IPS-18c (cell line): ENCODE data around the gene STK32C.
"Not testable (repeated sequence)": the region's sequence is repeated elsewhere in the genome, so short reads cannot be mapped to it uniquely, and the experiment has no call there.

Experiments used
- H3K4me3 ChIP-seq: 2 replicates; pipeline ENCODE4 v1.7.0; 2013; ENCODE audit warnings: low read depth, mild to moderate bottlenecking, low read length, moderate library complexity; ENCODE audit not compliant: insufficient read depth
- H3K9me3 ChIP-seq: one replicate; pipeline ENCODE4 v1.6.1; 2013; ENCODE audit warnings: mild to moderate bottlenecking, low read length, moderate library complexity; ENCODE audit not compliant: control insufficient read depth, insufficient read depth

The STK32C gene

DNA sequence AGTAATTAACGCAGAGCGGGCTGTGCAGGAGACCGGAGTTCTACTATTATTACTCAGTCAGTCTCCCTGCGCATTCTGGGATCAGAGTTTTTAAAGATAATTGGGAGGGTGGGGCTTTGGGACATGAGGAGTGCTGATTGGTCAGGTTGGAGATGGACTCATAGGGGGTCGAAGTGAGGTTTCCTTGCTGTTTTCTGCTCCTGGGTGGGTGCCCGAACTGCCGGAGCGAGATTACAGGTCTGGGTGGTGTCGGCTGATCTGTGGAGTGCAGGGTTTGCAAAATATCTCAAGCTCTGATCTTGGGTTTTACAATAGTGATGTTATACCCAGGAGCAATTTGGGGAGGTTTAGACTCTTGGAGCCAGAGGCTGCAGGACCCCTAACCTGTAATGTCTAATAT, 20.4 kb upstream of the STK32C start:
- Histone ChIP-seq H3K9me3 (no peaks in the 10 kb centered on the region), H3K4me3 (no peak overlapping the region)

DNA sequence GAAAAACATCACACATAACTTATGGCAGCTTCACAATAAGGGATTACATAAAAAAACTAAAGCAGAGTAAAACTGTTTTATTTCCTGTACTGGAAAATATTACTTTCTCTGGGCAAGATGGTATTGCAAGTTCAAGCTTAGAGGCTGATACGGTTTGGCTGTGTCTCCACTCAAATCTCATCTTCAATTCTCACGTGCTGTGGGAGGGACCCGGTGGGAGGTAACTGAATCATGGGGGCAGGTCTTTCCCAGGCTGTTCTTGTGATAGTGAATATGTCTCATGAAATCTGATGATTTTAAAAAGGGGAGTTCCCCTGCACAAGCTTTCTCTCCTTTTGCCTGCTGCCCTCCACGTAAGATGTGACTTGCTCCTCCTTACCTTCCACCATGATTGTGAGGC, 19.2 kb upstream of the STK32C start:
- H3K4me3 ChIP-seq = no peak overlapping the region
- no peaks in the 10 kb centered on the region for H3K9me3 ChIP-seq

DNA sequence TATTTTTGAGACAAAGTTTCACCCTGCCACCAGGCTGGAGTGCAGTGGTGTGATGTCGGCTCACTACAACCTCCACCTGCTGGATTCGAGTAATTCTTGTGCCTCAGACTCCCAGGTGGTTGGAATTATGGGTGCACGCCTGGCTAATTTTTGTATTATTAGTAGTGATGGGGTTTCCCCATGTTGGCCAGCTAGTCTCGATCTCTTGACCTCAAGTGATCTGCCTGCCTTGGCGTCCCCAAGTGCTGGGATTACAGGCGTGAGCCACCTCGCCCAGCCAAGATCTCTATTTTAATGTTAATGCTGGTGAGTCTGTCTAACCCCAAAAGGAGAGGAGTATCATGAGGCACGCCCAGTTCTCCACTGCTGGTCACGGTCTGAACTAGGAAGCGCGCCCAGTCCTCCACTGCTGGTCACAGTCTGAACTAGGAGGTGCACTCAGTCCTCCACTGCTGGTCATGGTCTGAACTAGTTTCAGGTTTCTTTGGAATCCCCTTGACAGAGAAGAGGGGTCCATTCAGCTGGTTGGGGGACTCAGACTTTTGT, 18.7 kb upstream of the STK32C start:
- Histone ChIP-seq H3K9me3 (no peaks in the 10 kb centered on the region), H3K4me3 (no peak overlapping the region)

GRCh38 chr10:132324186-132324585, 16.4 kb upstream of the STK32C start:
- H3K4me3 ChIP-seq = no peak overlapping the region

DNA sequence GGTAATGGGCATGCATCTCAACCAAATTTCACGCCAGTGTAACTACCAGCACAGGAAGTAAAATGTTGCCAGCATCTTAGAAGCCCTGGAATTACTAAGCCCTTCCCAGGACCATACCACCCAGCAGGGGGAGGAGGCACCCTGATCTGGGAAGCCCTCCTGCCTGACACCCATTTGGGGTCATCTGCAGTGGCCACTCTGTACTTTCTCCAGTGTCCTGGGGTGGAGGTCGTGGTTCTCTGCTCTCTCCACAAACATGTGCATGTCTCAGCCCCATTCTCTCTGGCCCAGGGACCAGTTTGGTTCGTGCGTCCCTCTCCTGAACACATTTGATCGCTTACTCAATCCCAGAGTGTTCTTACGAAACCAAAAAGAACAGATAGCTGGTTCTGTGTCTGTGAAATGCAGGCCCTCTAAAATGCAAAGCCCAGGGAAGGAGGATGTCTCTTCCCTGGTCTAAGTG, 14.9 kb upstream of the STK32C start:
- H3K9me3 ChIP-seq = no peaks in the 10 kb centered on the region
- no peak overlapping the region for H3K4me3 ChIP-seq

More at GRCh38 chr10:132324186-132324585, 16.4 kb upstream of the STK32C start:
- no peaks in the 10 kb centered on the region for H3K9me3 ChIP-seq

DNA sequence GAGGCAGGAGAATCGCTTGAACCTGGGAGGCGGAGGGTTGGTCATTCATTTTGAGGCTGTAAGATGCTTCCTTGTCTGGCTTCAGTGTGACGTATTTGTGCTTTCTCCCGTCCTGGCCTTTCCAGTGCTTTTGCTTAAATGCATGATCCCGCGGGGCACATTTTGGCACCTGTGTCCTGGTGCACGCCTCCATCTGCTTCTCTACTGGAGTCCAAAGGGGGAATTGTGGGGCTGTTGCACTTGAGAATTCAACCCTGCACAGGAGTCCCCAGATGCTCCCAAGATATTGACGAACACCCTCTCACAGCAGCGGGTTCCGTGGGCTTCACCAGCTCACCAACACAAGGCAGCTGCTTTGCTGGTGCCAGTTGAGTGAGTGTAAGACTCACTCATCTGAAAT, 14.0 kb upstream of the STK32C start:
- Histone ChIP-seq H3K9me3 (no peaks in the 10 kb centered on the region), H3K4me3 (no peak overlapping the region)

DNA sequence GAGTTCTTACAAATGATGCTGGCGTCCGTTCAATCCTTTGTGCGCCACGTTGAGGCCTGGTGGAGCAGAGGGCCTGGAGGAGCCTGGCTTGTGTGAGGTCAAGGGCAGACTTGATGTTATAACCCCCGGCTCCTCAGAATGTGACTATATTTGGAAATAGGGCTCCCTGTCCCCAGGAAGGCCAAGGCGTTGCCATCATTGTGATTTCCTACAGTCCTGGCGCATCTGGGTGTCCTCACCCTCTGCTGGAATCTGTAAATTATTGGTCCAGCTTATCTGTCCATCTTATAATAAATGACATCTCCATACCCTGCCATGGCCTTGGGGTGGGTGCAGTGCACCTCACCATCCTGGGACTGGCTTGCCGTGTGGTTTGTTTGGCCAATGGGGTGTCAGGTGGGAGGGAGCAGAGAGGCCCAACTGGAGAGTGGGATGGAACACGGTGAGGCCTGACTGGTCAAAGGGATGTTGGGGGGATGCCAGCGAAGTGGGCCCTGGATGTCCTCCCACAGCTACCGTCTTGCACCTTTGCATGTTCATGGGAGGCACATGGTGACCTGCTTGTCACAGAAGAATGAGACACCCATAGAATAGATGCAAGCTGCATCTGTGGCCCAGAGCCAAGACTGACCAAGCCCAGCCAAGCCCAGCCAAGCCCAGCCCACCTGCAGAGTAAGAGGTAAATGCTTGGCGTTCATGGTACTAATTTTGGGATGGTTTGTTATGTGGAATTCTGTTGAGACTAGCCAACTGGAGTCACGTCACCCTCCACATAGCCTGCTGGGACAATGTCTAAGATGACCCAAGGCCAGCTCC, 13.1 kb upstream of the STK32C start:
- Histone ChIP-seq H3K4me3 (no peak overlapping the region), H3K9me3 (no peaks in the 10 kb centered on the region)

DNA sequence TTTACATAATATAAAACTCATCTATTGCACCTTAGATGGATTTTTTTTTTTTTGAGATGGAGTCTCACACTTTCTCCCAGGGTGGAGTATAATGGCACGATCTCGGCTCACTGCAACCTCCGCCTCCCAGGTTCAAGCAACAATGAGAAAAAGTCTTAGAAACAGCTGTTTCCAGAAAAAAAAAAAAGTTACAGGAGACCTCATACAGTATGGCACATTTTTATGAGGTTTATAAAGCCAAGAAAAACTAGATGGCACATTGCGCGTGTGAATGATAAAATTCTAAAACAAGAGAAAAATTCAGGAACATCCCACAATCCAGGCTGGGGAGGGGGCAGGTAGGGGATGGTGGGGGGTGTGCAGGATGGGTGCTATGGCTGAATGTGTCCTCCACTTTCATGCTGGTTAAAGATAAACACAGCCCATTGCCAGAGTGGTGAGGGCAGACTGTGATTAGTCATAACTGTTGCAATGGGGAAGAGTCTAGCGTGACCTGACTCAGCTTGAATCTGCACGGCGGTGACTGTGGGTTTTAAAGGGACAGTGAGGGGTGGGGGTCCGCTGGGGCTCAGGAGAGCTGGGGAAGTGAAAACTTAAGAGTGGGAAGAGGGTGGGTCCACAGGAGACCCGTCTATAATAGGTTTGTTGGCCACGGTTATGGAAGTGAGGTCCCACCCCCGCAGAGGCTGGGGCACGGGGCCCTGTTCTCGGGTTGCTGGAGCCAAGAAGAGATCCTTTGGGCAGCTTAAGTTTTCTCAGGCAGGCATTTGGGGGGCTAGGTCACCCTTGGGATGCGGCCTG, 12.3 kb upstream of the STK32C start:
- Histone ChIP-seq H3K9me3 (no peaks in the 10 kb centered on the region), H3K4me3 (no peak overlapping the region)

DNA sequence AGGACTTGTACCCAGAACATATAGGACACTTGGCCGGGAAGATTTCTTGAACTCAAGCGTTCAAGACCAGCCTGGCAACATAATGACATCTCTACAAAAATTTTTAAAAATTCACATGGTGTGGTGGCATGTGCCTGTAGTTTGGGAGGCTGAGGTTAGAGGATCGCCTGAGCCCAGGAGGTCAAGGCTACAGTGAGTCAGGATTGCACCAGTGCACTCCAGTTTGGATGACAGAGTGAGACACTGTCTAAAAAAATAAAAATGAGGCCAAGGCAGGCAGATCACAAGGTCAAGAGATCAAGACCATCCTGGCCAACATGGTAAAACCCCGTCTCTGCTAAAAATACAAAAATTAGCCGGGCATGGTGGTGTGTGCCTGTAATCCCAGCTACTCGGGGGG, 9.7 kb upstream of the STK32C start:
- H3K4me3 ChIP-seq, H3K9me3 ChIP-seq: not testable (repeated sequence)

DNA sequence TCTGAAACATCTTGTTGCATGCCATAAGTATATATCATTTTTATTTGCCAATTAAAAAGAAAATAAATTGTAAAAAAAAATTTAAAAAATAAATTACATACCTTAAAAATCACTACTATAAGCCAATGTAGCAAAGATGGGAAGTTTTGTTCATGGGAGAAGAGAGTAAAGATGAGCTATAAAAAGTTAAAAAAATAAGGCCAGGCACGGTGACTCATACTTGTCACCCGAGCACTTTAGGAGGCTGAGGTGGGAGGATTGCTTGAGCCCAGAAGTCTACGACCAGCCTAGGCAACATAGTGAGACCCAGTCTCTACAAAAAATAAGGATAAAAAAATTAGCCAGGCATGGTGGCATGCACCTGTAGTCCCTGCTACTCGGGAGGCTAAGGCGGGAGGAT, 8.4 kb upstream of the STK32C start:
- no peaks in the 10 kb centered on the region for H3K9me3 ChIP-seq
- no peak overlapping the region for H3K4me3 ChIP-seq

DNA sequence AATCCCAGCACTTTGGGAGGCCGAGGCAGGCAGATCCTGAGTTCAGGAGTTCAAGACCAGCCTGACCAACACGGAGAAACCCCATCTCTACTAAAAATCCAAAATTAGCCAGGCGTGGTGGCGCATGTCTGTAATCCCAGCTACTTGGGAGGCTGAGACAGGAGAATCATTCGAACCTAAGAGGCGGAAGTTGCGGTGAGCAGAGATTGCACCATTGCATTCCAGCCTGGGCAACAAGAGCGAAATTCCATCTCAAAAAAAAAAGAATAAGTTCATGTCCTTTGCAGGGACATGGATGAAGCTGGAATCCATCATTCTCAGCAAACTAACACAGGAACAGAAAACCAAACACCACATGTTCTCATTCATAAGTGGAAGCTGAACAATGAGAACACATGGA, 7.1 kb upstream of the STK32C start:
- H3K4me3 ChIP-seq, H3K9me3 ChIP-seq: not testable (repeated sequence)

- no peaks in the 10 kb centered on the region for H3K9me3 ChIP-seq
- no peak overlapping the region for H3K4me3 ChIP-seq
These were observed 6.6 kb upstream of the STK32C start for GRCh38 chr10:132314336-132314735.

- Histone ChIP-seq H3K9me3 (no peaks in the 10 kb centered on the region), H3K4me3 (no peak overlapping the region)
These were observed 6.1 kb upstream of the STK32C start for GRCh38 chr10:132313865-132314264.

GRCh38 chr10:132313305-132313704, 5.6 kb upstream of the STK32C start:
- Histone ChIP-seq H3K4me3 (no peak overlapping the region), H3K9me3 (no peaks in the 10 kb centered on the region)

GRCh38 chr10:132311338-132311939, 3.7 kb upstream of the STK32C start:
- H3K4me3 ChIP-seq = no peak overlapping the region
- H3K9me3 ChIP-seq = no peaks in the 10 kb centered on the region

DNA sequence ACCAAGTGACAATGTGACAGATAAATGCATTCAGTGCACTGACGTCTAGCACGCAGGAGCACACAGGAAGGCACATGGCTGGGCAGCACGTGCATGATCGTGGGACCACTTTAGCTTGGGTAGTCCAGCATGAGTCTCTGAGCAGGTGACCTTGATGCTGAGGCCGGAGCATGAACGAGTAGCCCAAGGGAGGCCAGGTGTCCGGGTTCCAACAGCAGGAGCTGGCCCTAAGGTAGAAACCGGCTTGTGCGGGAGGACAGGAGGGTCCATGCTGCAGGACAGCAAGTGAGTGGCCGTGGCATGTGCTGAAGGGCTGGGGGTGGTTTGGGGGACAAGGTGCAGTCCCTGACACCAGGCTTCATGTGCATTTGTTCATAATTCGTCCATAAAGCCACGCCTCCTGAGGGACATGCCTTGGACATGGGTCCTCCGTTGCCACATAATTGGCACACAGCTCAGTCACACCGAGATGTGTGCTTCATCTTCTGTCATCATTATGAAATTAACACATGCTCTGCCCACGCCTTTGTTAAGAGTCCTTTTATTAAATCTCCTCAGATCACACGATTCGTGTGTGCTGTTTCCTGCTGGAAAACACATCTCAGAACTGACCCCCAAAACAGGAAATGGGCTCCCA, 3.1 kb upstream of the STK32C start:
- H3K9me3 ChIP-seq = peaks cover 2% of the 10 kb centered on the region

DNA sequence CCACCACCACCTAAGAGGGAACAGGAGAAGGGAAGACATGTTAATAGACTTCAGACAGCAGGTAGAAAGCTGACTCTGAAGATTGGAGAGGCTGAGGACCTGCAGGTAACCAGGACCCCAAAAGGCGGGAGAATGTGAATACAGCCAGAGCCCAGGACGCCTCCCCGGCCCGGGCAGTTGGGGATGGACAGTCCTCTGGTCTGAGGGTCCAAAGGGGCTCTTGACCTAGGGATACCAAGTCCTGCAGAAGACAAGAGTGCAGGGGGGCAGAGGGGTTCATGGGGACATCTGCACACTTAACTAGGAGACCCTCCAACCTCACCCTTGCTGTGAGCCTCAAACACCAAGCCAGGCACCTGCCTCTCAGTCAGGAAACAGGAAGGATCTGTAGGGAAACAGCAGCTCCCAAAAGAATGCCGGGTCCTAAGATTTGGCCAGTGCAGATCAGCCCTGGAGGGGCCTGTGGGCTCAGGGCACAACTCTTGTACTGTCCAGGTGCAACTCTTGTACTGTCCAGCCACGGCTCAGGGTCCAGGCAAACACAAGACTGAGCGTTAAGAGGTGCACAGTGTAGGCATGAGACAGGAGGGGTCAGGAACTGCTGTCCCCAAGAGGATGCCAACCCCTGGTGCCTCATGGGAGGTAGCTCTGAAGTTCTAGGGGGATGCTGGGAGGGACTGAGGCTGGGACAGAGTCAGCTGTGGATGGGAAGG, 2.3 kb upstream of the STK32C start:
- H3K9me3 ChIP-seq = peaks cover 2% of the 10 kb centered on the region
- H3K4me3 ChIP-seq = no peak overlapping the region

More for the DNA sequence above, 3.1 kb upstream of the STK32C start:
- no peak overlapping the region for H3K4me3 ChIP-seq
